CD4-positive, alpha-beta T cell treated with Interleukin-17A for 1 hour (primary cell): ENCODE results near the gene ARHGAP23.
A peak's percentile ranks its signal among the peaks of the same experiment; 100 is the strongest.

Experiments used
- DNase-seq: peaks from one replicate; pipeline ENCODE4 v3.0.0-alpha.2; 2020

The ARHGAP23 gene, protein sequence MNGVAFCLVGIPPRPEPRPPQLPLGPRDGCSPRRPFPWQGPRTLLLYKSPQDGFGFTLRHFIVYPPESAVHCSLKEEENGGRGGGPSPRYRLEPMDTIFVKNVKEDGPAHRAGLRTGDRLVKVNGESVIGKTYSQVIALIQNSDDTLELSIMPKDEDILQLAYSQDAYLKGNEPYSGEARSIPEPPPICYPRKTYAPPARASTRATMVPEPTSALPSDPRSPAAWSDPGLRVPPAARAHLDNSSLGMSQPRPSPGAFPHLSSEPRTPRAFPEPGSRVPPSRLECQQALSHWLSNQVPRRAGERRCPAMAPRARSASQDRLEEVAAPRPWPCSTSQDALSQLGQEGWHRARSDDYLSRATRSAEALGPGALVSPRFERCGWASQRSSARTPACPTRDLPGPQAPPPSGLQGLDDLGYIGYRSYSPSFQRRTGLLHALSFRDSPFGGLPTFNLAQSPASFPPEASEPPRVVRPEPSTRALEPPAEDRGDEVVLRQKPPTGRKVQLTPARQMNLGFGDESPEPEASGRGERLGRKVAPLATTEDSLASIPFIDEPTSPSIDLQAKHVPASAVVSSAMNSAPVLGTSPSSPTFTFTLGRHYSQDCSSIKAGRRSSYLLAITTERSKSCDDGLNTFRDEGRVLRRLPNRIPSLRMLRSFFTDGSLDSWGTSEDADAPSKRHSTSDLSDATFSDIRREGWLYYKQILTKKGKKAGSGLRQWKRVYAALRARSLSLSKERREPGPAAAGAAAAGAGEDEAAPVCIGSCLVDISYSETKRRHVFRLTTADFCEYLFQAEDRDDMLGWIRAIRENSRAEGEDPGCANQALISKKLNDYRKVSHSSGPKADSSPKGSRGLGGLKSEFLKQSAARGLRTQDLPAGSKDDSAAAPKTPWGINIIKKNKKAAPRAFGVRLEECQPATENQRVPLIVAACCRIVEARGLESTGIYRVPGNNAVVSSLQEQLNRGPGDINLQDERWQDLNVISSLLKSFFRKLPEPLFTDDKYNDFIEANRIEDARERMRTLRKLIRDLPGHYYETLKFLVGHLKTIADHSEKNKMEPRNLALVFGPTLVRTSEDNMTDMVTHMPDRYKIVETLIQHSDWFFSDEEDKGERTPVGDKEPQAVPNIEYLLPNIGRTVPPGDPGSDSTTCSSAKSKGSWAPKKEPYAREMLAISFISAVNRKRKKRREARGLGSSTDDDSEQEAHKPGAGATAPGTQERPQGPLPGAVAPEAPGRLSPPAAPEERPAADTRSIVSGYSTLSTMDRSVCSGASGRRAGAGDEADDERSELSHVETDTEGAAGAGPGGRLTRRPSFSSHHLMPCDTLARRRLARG (N-terminal part only)

DNA sequence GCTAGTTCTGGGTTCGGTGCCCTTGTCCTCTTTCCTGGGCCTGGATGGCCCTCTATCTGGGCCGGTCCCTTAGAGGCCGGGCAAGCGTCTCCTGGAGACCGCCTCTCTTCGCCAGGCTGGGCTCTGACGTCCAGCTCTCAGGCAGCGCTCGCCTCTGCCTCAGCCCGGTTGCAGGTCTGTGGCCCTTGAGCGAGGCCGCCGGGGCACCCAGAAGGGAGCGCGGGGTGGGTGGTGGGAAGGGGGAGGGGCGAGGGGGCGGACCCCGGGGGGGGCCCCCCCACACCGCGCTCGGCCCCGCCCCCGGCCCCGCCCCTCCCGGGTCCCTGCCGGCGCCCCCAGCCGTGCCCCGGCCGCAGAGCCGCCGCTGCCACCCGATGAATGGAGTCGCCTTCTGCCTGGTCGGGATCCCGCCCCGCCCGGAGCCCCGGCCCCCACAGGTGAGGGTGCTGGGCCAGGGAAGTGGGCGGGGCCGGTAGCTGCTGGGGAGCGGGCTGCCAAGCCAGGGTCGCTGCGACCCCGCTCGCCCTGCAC lies at the start of gene ARHGAP23:
Gene ARHGAP23 (plus strand): TSS at position 353 of the 531 bp plus-strand sequence. CDS start 22 bp downstream, at position 375.
- peak; percentile 40 for DNase-seq

DNA sequence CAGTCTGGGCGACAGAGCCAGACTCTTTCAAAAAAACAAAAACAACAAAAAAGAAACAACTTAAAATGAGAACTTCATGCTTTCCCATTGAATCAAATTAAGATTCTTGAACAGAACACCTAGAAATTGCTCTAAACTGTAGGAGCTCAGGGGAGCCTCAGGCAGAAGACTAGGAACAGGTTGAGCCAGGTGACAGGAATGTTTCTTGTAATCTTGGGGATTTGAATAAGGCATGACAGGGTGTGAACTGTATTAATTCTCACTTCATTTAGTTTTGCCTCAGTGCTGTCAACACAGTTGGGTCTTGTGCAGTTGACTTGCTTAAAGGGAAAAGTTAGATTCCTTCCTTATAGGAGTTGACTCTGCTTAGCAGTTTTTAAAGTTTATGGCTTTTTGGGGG lies 48.8 kb upstream of the ARHGAP23 start:
- no peak for DNase-seq

DNA sequence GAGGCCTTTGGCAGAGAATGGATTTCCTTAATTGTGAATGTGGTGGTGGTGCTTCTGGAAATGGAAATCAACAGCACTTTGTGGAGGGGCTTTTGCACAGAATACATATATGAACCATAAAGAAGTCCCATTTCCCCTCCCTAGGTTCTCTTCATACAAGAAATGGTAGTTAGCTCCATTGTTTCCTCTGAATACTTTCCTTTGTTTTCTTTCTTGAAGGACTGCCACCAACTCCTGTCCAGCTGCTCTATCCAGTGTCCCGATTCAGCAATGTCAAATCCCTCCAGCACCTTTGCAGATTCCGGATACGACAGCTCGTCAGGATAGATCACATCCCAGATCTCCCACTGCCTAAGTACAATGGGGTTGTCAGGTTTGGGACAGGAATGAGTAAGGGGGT lies 33.2 kb upstream of the ARHGAP23 start:
- no peak for DNase-seq

DNA sequence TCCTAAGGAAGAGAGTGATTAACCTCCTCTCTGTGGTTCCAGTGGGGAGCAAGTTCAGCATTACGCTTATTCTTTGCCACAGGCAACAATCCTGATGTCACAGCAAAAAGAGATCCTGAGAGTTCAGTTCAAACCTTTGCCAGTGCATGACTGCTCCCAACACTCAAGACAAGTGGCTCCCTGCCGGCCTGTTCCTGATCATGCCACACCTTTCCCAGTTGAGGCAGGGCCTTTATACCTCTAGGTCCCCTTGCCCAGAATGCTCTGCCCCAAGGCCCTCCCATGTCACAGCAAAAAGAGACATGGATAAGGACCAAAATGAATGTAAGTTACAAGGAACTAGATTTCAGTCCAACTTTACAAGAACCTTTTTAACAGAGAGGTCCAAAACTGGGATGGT lies 31.0 kb upstream of the ARHGAP23 start:
- no peak for DNase-seq

DNA sequence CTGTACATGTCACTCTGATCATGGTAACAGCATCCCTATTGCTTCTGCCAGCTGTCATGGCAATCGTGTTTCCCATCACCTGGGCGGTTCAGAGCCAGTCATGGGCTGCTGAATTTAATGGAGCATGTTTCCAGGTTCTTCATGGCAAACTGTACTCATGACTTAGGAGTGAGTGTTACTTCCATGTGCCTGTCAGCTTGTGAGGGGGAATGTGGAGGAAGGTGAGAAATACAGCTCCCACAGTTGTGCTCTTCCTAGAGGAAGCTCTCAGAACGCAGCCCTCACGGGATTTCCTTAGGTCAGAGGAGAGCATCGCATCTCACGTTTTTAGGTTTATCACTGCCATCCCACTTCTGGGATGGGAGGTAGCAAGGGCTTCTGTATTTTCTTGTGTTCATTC lies 28.0 kb upstream of the ARHGAP23 start:
- no peak for DNase-seq

DNA sequence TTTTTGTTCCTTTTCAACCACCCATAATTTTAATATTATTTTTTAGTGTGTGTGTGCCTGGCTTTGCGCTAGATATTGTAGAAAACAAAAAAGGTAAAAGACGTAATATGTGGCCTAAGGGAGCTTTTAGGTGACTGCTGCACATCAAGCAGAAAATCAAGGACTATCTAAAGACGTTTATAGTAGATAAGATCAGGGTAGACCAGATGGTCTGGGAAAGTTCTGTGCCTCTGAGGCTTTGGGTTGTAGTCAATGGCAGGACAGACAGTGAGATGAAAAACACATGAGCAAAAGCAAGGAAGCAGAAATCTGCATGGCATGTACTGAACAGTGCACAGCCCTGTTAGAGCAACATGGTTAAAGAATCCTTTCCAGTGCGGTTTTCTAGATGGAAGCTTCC lies 26.8 kb upstream of the ARHGAP23 start:
- DNase-seq = no peak

DNA sequence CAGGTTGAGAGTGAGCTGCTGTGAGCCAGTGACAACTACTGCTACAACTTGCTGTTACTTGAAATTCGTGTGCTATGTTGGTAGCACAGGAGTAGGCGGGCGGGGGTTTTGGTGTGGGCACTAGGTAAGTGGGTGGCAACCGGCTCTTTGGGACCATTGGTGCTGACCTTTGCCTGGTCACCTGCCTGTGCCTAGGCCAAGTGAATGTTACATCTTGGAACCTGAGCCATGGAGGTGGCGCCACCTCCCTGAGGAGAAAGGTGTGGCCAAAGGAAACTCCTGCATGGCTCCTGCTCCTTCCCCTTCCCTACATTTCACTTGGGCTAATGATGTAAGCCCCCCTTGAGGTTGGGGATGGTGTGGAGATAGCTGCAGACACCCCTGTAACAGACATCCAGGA lies 25.4 kb upstream of the ARHGAP23 start:
- no peak for DNase-seq

DNA sequence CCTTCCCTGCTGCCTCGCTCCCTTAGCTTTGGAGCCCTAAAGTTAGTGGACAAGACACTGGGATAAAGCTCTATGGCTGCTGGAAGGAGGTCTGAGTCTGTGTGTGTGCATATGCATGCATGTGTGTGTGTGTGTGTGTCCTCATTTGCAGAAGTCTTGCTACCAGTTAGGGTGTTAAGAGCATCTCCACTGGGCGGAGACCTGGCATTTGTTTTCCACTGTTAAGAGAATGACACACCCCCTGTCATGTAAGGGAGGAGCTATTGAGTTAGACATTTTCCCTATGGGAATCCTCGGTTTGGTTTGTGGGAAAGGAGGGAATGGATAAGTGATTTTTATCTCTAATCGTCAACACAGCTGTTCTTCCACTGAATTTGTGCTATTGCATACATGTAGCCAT lies 24.8 kb upstream of the ARHGAP23 start:
- no peak for DNase-seq

DNA sequence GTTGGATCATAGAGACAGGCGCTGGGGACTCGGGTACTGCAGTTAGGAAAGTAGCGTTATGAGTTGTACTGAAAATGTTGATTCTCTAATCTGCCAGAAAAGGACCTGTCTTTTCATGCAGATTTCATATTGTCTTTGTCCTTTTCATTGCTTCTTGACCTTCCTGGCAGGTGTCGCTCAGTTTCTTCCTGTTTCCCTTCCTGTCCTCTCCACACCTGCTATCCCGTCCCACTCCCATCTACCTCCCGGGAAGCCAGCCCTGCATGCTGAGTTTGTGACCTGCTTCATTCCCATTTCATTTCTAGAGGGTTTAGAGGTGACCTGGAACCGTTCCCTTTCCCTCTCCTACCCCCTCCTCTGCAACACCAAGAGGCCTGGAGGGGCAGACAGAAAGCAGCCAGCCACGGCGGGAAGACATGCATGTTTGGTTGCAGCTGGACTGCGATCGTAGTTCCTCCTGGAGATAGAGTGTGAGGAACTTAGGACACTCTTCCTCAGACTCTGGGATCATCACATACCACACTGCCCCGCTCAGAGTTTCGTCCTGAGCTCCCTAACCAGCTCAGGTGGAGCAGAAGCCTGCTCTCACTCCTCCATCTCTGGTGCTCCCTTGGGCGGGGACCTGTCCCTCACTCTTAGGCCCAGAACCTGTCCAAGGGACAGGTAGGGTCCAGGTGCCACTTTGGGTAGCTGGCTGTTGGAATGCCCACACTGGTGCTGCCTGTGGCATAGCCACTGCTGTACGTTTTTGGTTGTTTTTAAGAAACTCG lies 23.9 kb upstream of the ARHGAP23 start:
- no peak for DNase-seq

DNA sequence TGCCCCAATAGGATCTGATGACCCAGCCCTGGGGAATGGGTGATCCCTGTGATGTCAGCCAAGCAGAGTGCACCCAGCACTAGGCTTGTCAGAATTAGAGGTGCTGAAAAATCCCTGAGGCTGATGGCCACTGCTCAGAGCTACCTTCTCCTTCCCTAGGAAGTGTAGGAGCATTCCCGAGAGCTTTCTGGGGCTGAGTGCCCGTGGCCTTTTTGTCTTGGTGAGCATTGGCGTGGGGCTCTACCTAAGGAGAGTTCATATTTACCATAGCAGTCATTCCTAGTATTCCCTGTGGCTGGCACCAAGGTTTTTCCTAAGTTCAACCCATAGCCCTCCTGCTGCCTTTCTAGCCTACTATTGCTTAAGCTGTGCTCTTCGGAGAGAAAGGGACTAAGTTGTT lies 22.6 kb upstream of the ARHGAP23 start:
- no peak for DNase-seq

DNA sequence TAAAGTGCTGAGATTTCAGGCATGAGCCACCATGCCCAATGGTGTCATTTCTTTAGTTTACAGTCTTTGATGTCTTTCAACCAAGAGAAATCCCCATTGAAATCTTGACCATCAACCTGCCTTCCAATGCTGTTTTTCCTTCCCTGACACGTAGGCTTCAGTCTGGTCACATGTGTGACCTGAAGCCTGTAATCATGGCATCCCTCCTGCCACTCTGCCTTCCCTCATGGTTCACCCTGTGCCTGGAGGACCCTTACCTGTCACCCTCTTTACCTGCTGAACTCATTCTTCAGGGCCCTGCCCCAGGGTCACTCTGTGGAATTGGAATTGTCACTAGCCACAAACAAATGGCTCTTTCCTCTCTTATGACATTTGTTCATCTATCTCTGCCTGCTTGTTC lies 18.1 kb upstream of the ARHGAP23 start:
- DNase-seq = no peak

DNA sequence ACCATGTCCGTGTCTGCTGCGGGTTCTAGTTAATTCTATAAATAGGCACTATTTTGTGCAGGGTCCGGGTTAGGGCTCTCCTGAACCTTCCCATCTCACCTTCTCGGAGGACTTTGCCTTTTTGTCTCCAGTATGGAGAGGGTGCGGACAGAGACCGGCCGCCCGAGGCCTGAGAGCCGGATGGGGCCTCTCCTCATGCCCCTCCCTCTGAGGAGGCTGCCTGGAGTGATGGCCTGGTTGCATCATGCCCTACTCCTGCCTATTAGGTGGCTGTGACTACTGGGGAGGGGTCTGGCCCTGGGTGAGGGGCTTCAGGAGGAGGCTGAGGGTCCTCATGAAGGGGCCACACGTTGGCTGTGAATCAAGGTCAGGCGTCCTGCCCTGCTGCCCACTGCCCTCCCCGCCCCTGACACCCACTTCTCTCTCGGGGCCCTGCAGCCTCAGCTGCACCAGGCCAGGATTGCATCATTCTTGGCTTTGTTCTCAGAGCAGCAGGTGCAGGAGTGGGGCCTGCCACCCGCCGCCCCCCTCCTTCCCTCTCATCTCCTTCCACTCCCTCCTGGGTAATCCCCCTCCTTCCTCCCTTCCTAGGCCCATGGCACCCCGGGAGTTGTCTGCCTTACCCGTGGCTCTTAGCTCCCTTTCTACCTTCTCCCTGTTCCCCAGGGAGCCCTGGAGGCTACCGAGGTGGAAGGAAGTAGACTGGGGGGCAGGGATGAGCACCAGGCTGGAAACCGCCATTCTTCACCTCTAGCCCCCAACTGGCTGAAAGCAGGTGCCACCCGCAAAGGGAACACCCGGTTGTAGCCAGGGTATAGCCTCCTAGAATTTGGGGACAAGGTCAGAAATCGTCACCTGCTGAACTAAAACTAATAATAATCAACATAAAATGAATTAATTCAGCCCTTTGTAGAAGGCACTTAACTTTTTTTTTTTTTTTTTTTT lies 12.7 kb upstream of the ARHGAP23 start:
- DNase-seq = no peak

DNA sequence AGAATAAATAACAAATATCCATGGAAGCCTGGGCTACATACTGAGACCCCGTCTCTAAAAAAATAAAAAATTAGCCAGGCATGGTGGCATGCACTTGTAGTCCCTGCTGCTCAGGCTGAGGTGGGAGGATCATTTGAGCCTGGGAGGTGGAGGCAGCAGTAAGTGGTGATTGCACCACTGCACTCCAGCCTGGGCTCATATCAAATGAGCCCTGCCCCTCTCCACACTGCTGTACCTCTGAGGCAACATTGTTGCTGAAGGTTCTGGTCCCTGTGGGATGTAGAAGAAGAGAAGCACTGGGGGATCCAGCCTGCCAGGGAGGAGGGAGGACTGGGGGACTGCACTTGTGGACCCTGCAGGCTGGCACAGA lies 11.4 kb upstream of the ARHGAP23 start:
- DNase-seq = no peak

DNA sequence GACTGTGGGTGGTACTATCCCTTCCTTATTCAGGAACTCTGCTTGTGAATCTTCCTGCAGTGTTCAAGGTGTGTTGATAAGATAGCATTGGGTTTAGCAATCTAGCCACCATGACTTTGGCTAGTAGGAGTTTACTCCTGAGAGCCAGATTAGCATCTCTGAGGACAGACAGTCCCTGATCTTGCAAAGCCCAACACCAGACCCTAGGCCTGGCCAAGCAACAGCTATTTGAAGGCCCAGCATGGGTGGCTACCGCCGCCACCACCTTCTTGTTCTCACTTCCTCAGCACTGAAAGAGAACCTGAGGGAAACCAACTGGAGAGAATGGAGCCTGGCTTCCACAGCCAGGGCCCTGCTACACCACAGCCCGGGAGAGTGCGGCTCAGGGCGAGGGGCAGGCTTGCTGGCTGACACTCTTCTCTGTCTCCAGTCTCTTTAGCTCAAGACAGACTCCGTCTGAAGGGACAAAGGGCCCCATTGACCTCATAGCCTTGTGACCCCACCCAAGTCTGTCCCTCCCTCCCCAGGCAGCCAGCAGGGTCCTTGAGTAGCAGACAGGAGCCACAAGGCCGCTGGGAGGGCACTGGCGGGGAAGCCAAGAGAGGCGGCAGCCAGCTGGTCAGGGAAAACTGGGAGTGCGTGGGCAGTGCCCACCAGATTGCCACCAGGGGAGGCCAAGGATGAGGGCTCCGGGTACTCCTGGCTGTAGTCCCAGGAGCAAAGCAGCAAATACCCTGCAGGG lies 10.9 kb upstream of the ARHGAP23 start:
- DNase-seq = no peak

DNA sequence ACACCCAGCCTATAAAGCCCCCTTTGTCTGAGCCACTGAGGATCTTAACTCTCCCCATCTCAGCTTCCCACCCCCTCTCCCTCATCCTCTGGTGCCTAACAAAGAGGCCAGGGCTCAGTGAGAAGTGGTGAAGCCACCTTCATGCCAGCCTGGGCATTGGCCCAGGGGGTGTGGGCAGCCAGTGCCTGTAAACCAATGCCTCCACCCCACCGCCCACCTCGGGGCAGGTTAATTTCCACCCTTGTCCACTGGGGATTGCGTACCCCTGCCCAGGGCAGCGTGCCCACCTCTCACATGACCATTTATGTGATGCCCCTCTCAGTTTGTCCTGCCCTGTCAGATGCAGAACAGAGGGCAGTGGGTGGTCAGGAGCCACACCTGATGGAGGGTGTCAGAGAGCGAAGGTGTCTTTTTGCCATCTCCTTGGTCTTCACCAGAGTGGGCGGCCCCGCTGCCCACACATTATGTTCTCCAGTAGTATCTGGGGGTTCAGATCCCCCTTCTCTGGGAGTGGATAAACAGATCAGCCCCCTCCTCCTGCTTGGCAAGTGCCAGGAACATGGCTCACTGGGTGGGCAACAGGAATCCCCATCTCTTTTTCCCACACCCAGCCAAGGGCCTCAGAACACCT lies 10.1 kb upstream of the ARHGAP23 start:
- DNase-seq = no peak

DNA sequence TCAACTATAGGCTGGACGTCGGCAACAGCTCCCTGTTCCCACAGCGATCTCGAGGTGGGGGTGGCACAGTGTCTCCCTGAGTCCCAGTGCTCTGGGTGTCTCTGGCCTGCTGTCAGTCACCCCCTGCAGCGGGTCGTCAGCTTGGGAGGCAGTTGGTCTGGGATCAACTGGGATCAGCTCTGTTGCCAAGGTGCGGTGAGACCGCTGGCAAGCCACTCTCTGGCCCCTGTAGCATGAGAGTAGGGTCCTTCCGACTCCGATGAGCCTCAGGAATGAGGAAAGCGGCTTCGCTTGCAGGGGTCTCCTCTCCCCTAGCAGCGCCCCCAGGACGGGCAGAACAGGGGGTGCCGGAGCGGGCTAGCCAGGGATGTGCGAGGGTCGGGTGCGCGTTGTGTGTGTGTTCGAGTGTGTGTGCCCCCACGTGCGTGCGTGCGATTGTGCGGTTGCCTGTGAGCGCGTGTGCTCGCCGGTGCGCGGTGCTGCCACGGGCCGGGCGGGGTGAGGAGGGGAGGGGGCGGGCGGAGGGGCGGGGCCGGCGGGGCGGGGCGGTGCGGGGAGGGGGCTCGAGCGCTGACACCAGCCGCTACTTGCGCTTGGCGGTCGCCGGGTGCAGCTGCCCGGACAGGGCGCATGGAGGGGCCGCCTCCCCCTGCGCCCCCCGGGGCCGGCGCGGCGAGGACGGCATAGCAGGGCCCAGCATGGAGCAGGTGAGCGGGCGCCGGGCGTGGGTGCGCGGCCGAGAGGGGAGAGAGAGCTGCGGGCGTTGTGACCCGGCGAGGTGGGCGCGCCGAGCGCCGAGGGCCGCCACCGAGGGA lies 9.4 kb upstream of the ARHGAP23 start:
- no peak for DNase-seq

DNA sequence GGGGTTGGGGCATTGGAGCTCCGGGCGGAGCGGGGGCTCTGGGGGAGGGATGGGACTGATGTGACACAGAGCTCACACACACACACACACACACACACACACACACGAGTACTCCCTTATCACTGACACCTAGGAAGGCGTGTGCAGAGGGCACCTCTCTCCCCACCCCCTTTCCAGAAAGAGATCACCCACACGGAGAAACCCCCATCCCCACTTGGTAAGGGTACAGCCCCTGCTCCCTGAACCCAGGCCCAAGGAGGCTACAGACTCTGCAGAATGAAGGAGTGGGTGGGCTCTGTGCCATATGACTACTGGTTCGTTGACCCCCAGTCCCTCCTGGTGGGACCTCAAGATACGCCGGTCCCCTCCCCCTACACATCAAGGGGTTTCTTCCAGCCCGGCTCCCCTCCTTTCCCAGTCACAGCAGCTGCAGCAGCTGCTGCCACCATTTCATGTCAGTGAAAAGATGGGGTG lies 8.7 kb upstream of the ARHGAP23 start:
- DNase-seq = no peak

DNA sequence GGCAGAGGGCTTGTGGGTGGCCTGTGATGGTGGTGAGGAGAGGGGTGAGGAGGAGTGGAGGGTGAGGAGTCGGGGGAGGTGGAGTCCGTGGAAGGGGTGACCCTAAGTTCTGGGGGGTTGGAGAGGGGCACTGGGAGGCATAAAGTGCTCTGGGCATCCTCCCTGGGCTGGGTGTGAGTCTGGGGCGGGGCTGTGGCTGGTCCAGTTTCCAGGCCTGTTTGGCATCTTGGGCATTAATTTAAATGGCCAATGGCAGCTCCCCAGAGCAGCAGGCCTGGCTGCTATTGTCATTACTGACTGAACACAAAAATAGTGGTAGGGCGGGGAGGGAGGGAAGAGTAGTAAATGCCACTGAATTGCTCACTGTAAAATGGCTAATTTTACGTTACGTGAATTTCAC lies 7.7 kb upstream of the ARHGAP23 start:
- no peak for DNase-seq
